B cell (primary cell): ENCODE measurements around the gene C20orf202. TPM values are rescaled to one million over a fixed set of nuclear protein-coding genes. Genes with fewer than 3 reads are reported as not detected.

Experiments used
- ATAC-seq: fragments of 200-7000 bp; cut with Tn5 transposase; one replicate; pipeline ENCODE4 v1.10.0; 2021; ENCODE audit warnings: low read depth, mild to moderate bottlenecking, moderate number of reproducible peaks, moderate library complexity
- CTCF ChIA-PET: fragments of 350-600 bp; sonication (Branson Sonifier 250); formaldehyde crosslinking; loops from one replicate; lab custom pipeline; 2021; ENCODE audit warnings: antibody characterized with exemption, inconsistent platforms; lab: Charles Lee
- POLR2A ChIA-PET: fragments of 350-600 bp; sonication (Branson Sonifier 250); formaldehyde crosslinking; loops from one replicate; lab custom pipeline; 2021; ENCODE audit warnings: antibody characterized with exemption; lab: Charles Lee
- DNase-seq: peaks from one replicate; pipeline ENCODE4 v3.0.0; 2013
- H2AFZ ChIP-seq: 2 replicates; pipeline ENCODE4 v1.6.1; 2012; ENCODE audit warnings: mild to moderate bottlenecking, low read depth, low read length; ENCODE audit not compliant: insufficient read depth, poor library complexity, severe bottlenecking
- H3K27ac ChIP-seq, 2 donors: 1 replicate in 1 of 2; 2 replicates in 1 of 2; pipeline ENCODE4 v1.5.1; 2012 to 2013; ENCODE audit warnings: low read length in 2 of 2, mild to moderate bottlenecking in 2 of 2, moderate library complexity in 1 of 2
- H3K27me3 ChIP-seq, 4 experiments: fragments of 200-600 bp in 1 of 4; sonication (generic) in 1 of 4; replicated peaks in 1 of 4; 1 replicate in 2 of 4; 2 replicates in 2 of 4; pipeline versions ENCODE4 v1.6.1 to v1.7.0; 2013 to 2016; ENCODE audit warnings: low read length in 3 of 4, mild to moderate bottlenecking in 2 of 4, mixed read lengths in 1 of 4, moderate library complexity in 1 of 4; ENCODE audit not compliant: insufficient read depth in 4 of 4, control insufficient read depth in 3 of 4; ENCODE audit errors: control extremely low read depth in 1 of 4
- H3K36me3 ChIP-seq, 2 experiments: replicated peaks in 1 of 2; 1 replicate in 1 of 2; 2 replicates in 1 of 2; pipeline versions ENCODE4 v1.6.1 to v1.7.1; 2013; ENCODE audit warnings: low read length in 1 of 2; ENCODE audit not compliant: insufficient read depth in 2 of 2, control insufficient read depth in 1 of 2; ENCODE audit errors: control extremely low read depth in 1 of 2, extremely low read depth in 1 of 2
- H3K4me1 ChIP-seq, 2 donors: fragments of 200-600 bp in 1 of 2; sonication (generic) in 1 of 2; 1 replicate in 1 of 2; 2 replicates in 1 of 2; pipeline versions ENCODE4 v1.5.1 to v1.6.1; 2013 to 2017; ENCODE audit warnings: low read length in 2 of 2; ENCODE audit not compliant: control insufficient read depth in 2 of 2, insufficient read depth in 2 of 2
- H3K4me2 ChIP-seq: replicated peaks from 2 replicates; pipeline ENCODE3; 2012; ENCODE audit warnings: mild to moderate bottlenecking, low read depth, low read length; ENCODE audit not compliant: poor library complexity, severe bottlenecking
- H3K4me3 ChIP-seq, 5 experiments: fragments of 200-600 bp in 1 of 5; sonication (generic) in 1 of 5; 1 replicate in 3 of 5; 2 replicates in 2 of 5; pipeline versions ENCODE4 v1.5.1 to v1.7.0; 2011 to 2016; ENCODE audit warnings: low read length in 4 of 5, mild to moderate bottlenecking in 4 of 5, low read depth in 2 of 5, control low read depth in 1 of 5, moderate library complexity in 1 of 5; ENCODE audit not compliant: insufficient read depth in 1 of 5; ENCODE audit errors: control extremely low read depth in 1 of 5, extremely low read depth in 1 of 5
- H3K79me2 ChIP-seq: fragments of 200-600 bp; sonication (generic); one replicate; pipeline ENCODE4 v1.6.0; 2016; ENCODE audit warnings: low read length; ENCODE audit not compliant: control insufficient read depth, insufficient read depth
- H3K9ac ChIP-seq: fragments of 200-600 bp; sonication (generic); 2 replicates; pipeline ENCODE4 v1.6.1; 2017; ENCODE audit warnings: mild to moderate bottlenecking, low read length, moderate library complexity
- H3K9me3 ChIP-seq, 3 donors: one replicate each; pipeline versions ENCODE4 v1.6.1 to v1.7.1; 2013; ENCODE audit warnings: low read length in 2 of 3; ENCODE audit not compliant: control insufficient read depth in 2 of 3, insufficient read depth in 1 of 3; ENCODE audit errors: control extremely low read depth in 1 of 3
- H4K20me1 ChIP-seq: 2 replicates; pipeline ENCODE4 v1.6.0; 2012; ENCODE audit warnings: mild to moderate bottlenecking, low read length; ENCODE audit not compliant: insufficient read depth, control insufficient read depth, poor library complexity, severe bottlenecking
- H3K27ac Mint-ChIP-seq: one replicate; pipeline ENCODE4 v1.8.0; 2021; ENCODE audit warnings: mixed read lengths
- H3K27me3 Mint-ChIP-seq: one replicate; pipeline ENCODE4 v1.8.0; 2021; ENCODE audit warnings: mixed read lengths
- H3K4me1 Mint-ChIP-seq: one replicate; pipeline ENCODE4 v1.8.0; 2021; ENCODE audit warnings: mixed read lengths
- H3K4me3 Mint-ChIP-seq: one replicate; pipeline ENCODE4 v1.8.0; 2021; ENCODE audit warnings: mixed read lengths
- H3K9me3 Mint-ChIP-seq: one replicate; pipeline ENCODE4 v1.8.0; 2022; ENCODE audit warnings: mixed read lengths; ENCODE audit not compliant: insufficient read depth
- CTCF ChIP-seq: fragments of 200-600 bp; IDR thresholded peaks from one replicate; pipeline ENCODE4 v1.8.0; 2022; ENCODE audit warnings: antibody characterized with exemption, mild to moderate bottlenecking
- EZH2 ChIP-seq: IDR thresholded peaks from 2 replicates; pipeline ENCODE4 v1.6.1; 2012; ENCODE audit warnings: borderline replicate concordance, low read depth, mild to moderate bottlenecking, moderate library complexity, low read length; ENCODE audit not compliant: insufficient read depth, poor library complexity, severe bottlenecking
- WGBS: methylation state at CpG from one replicate; pipeline ENCODE4 v1.1.5; 2013; ENCODE audit warnings: missing lambda C conversion rate; ENCODE audit not compliant: insufficient coverage; 5-methylcytosine and 5-hydroxymethylcytosine counted together
- intact Hi-C: fragments of 100-400 bp; cut with micrococcal nuclease; formaldehyde crosslinking; loops from one replicate; pipeline ENCODE4 v1.10.0; 2022
- polyA plus RNA-seq: library from polyadenylated mRNA; depleted of rRNA; stranded (reverse); fragments of >200 nt; gene quantifications from 2 replicates; pipeline ENCODE4 v1.2.3, GENCODE V29; 2012
- total RNA-seq, 2 donors: library from RNA; stranded (reverse); fragments of 120-200 nt in 1 of 2; gene quantifications; 1 replicate in 1 of 2; 2 replicates in 1 of 2; pipeline versions ENCODE4 v1.2.3 to v1.2.4, GENCODE V29; 2013 to 2022

The C20orf202 gene
- total and polyA plus RNA-seq, 2 donors (not counting 1 experiment from before 2014, with no cell fraction given) = 0.07 TPM; not detected in 1

- Histone ChIP-seq H3K4me2 (no peak overlapping the region), H3K4me1 (no peaks in the 10 kb centered on the region), H3K27ac (no peak overlapping the region), H3K27me3 (no peaks in the 10 kb centered on the region), H3K36me3 (peaks cover 5 to 84% of the 10 kb centered on the region in 2 experiments), H4K20me1 (no peaks in the 10 kb centered on the region), H3K4me3 (no peak overlapping the region), H3K9ac (no peak overlapping the region), H2AFZ (no peak overlapping the region), H3K9me3 (no peaks in the 10 kb centered on the region), H3K79me2 (no peaks in the 10 kb centered on the region)
- ChIA-PET POLR2A (no interaction called here), CTCF (no interaction called here)
- intact Hi-C loops = no loop called here
- Mint-ChIP-seq H3K9me3 (no peaks in the 10 kb centered on the region), H3K27ac (no peak overlapping the region), H3K4me3 (no peak overlapping the region), H3K4me1 (peaks cover 2% of the 10 kb centered on the region), H3K27me3 (no peaks in the 10 kb centered on the region)
- ATAC-seq (no peak), DNase-seq (no peak)
- TF ChIP-seq CTCF (no peak), EZH2 (no peak)
- 100% methylated on average over 5 of the region's 5 CpGs for WGBS
Observed at GRCh38 chr20:1169224-1169623, 34.0 kb upstream of the C20orf202 start.

GRCh38 chr20:1171461-1172093, 31.7 kb upstream of the C20orf202 start:
- Mint-ChIP-seq H3K27me3 (no peaks in the 10 kb centered on the region), H3K4me1 (no peaks in the 10 kb centered on the region), H3K9me3 (no peaks in the 10 kb centered on the region), H3K4me3 (no peak overlapping the region), H3K27ac (no peak overlapping the region)
- no peak overlapping the region for H3K27ac ChIP-seq
- peaks cover 5 to 69% of the 10 kb centered on the region in 2 experiments for H3K36me3 ChIP-seq
- ATAC-seq (no peak), DNase-seq (no peak)
- TF ChIP-seq EZH2 (no peak), CTCF (no peak)
- no peaks in the 10 kb centered on the region for H3K9me3 ChIP-seq
- CTCF ChIA-PET = no interaction called here
- no peaks in the 10 kb centered on the region for H3K79me2 ChIP-seq
- H2AFZ ChIP-seq = no peak overlapping the region
- no peaks in the 10 kb centered on the region for H3K27me3 ChIP-seq
- intact Hi-C loops = no loop called here
- no peak overlapping the region for H3K9ac ChIP-seq
- POLR2A ChIA-PET = no interaction called here
- H4K20me1 ChIP-seq = no peaks in the 10 kb centered on the region
- 95% methylated on average over 4 of the region's 4 CpGs for WGBS
- H3K4me2 ChIP-seq = no peak overlapping the region
- no peaks in the 10 kb centered on the region for H3K4me1 ChIP-seq
- no peak overlapping the region for H3K4me3 ChIP-seq
